ENCODE measurements around the gene TLCD3B. TPM values are rescaled to one million over a fixed set of nuclear protein-coding genes. Genes with fewer than 3 reads are reported as not detected.

Gene TLCD3B
- total RNA-seq, 1 experiment from 2014 or later = 0.90 TPM

DNA sequence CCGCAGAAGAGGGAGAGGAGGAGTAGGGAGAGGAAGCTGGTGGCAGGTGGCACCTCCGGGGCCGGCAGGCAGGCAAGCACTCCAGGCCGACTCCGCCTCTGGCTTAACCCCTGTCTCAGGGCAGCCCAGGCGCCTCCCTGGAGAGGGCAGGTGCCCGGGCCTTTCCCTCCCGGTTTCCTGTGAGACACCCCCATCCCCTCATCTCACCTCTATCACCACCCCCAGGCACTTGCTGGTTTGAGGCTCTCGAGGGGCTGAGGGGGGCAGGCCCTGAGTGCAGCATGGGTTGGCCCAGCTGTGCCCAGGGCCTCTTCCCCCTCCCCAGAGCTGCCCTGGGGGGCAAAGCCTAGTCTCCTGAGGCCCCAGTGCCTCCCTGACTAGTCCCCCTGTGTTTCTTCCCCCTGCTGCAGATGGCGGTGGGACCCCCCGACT, 26.2 kb downstream of the TLCD3B start:
- TF ChIP-seq, protein P1, sequence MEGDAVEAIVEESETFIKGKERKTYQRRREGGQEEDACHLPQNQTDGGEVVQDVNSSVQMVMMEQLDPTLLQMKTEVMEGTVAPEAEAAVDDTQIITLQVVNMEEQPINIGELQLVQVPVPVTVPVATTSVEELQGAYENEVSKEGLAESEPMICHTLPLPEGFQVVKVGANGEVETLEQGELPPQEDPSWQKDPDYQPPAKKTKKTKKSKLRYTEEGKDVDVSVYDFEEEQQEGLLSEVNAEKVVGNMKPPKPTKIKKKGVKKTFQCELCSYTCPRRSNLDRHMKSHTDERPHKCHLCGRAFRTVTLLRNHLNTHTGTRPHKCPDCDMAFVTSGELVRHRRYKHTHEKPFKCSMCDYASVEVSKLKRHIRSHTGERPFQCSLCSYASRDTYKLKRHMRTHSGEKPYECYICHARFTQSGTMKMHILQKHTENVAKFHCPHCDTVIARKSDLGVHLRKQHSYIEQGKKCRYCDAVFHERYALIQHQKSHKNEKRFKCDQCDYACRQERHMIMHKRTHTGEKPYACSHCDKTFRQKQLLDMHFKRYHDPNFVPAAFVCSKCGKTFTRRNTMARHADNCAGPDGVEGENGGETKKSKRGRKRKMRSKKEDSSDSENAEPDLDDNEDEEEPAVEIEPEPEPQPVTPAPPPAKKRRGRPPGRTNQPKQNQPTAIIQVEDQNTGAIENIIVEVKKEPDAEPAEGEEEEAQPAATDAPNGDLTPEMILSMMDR (IDR thresholded peaks at IDR 0.05; ENCODE audit: unreplicated experiment) = no peak
- CTCF ChIA-PET = interaction anchor here (0.6 to 1.6 kb wide), 4 partner anchors 23 to 79 kb away, joined by 3 to 12 read pairs (median 4); partner anchors contain the start of gene KCTD13
- Mint-ChIP-seq H3K36me3 (ENCODE audit: insufficient read depth, unreplicated experiment) (peaks cover 48% of the 10 kb centered on the region), H3K9me3 (ENCODE audit: low read depth, unreplicated experiment) (no peaks in the 10 kb centered on the region), H3K4me1 (ENCODE audit: low read depth, unreplicated experiment) (peaks cover 6% of the 10 kb centered on the region), H3K27me3 (ENCODE audit: unreplicated experiment) (peaks cover under 1% of the 10 kb centered on the region), H3K27ac (ENCODE audit: unreplicated experiment) (peak overlapping the region; percentile 59), H3K4me3 (ENCODE audit: low read depth, unreplicated experiment) (no peak overlapping the region)
- intact Hi-C loops (cut with micrococcal nuclease; ENCODE audit: unreplicated experiment) = loop anchor here (2.0 to 5.0 kb wide), 3 partner anchors 106 to 183 kb away; partner anchors contain the start of genes CDIPT, MVP and SEZ6L2
- DNase-seq = no peak
- no TSS peak for BruUV-seq (replicated peaks)

DNA sequence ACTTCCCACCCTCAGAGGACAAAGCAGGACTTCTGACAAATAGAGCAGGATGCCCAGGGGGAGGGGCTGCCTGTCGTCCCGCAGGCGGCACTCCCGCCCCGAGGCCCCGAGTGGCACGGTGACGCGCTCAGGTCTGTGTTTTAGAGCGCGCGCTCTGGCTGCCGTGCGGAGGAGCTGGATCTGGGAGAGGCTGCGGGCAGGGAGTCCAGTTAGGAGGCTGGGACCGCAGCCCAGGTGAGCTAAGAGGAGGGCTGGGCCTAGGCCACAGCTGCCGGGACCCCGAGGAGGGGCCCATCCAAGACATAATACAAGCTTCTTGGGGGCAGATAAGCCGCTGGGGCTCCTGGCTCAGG, 26.7 kb downstream of the TLCD3B start:
- H3K4me3 Mint-ChIP-seq (ENCODE audit: low read depth, unreplicated experiment) = no peak overlapping the region
- H3K9me3 Mint-ChIP-seq (ENCODE audit: low read depth, unreplicated experiment) = no peaks in the 10 kb centered on the region

DNA sequence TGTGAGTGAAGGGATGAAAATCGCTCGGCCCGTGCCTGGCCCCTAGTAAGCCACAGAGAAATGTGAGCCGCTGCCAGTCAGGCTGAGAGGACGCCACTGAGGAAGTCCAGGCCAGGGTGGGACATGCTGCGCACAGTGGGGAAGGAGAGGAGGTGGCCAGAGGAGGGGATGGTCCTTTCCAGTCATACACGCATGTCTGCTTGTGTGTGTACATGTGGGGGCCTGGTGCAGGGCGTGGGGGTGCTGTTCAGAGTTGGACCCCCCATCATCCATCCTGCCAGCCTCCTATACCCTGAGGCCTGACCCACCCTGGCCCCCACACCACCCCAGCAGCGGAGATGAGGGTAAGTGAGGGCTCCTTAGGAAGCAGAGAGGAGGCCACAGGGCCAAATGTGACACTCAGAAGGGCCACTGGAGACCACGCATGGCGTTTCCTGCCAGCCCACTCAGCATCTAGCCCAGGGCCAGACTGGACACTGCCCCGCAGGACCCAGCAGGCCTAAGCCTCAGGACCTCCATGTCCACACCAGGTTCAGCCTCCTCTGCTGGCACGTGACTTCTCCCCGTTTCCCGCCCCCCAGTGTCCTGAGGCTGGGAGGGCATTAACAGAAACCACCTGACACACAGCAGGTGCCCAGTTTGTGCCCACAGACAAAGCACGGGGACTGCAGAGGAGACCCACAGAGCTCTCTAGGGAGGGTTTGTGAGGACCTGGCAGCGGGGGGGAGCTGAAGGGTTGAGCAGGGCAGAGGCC, 27.2 kb downstream of the TLCD3B start:
- peak overlapping the region; percentile 59 for H3K27ac Mint-ChIP-seq (ENCODE audit: unreplicated experiment)

More for the DNA sequence above, 26.7 kb downstream of the TLCD3B start:
- no peak for DNase-seq
- TF ChIP-seq, protein P1 (IDR thresholded peaks at IDR 0.05; ENCODE audit: unreplicated experiment) = no peak
- peaks cover 45% of the 10 kb centered on the region for H3K36me3 Mint-ChIP-seq (ENCODE audit: insufficient read depth, unreplicated experiment)
- peaks cover 6% of the 10 kb centered on the region for H3K4me1 Mint-ChIP-seq (ENCODE audit: low read depth, unreplicated experiment)
- intact Hi-C loops (cut with micrococcal nuclease; ENCODE audit: unreplicated experiment) = loop anchor here (2.0 kb wide), 1 partner anchor 106 kb away; the partner anchor contains the start of gene SEZ6L2
- H3K27me3 Mint-ChIP-seq (ENCODE audit: unreplicated experiment) = no peaks in the 10 kb centered on the region
- H3K27ac Mint-ChIP-seq (ENCODE audit: unreplicated experiment) = peak overlapping the region; percentile 59
- no TSS peak for BruUV-seq (replicated peaks)
- CTCF ChIA-PET = interaction anchor here (0.6 kb wide), 1 partner anchor 23 kb away, joined by 12 read pairs; no protein-coding TSS in a partner anchor

DNA sequence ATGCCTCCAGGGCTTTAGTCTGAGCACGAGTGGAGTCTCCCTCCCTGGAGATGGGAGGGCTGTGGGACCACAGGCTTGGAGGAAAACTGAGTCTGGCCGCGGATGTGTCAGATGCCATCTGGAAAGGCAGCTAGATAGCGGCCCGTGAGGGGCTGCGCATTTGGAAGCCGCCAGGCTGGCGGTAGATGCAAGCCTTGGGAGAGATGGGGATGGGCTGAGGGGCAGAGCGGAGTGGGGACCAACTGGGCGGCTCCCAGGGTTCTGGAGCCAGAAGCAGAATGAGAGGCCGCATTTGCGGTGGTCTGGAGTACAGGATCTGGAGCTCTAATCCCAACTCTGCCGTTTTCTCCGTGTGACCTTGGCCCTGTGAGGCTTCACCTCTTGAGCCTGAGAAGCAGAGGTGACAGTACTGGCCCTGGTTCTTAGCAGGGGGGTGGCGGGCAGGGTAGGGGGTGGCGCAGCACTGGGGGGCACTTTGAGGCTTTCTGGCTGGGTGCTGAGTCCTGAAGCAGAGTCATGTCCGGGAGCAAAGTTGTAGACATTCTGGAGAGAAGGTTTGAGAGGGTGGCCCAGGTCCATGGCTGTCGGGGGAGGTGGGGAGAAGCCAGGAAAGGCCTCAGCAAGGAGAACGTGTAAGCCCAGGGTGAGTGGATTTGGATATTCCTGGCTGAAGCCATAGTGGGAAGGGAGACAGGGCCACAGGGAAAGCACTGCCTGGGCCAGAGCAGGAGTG, 28.3 kb downstream of the TLCD3B start:
- Mint-ChIP-seq H3K36me3 (ENCODE audit: insufficient read depth, unreplicated experiment) (peaks cover 37% of the 10 kb centered on the region), H3K27ac (ENCODE audit: unreplicated experiment) (peak overlapping the region; percentile 42), H3K4me1 (ENCODE audit: low read depth, unreplicated experiment) (peaks cover 6% of the 10 kb centered on the region), H3K4me3 (ENCODE audit: low read depth, unreplicated experiment) (no peak overlapping the region), H3K9me3 (ENCODE audit: low read depth, unreplicated experiment) (no peaks in the 10 kb centered on the region), H3K27me3 (ENCODE audit: unreplicated experiment) (no peaks in the 10 kb centered on the region)
- no peak for DNase-seq
- CTCF ChIA-PET = no interaction called here
- intact Hi-C loops (cut with micrococcal nuclease; ENCODE audit: unreplicated experiment) = no loop called here
- TF ChIP-seq, protein P1 (IDR thresholded peaks at IDR 0.05; ENCODE audit: unreplicated experiment) = no peak
- BruUV-seq (replicated peaks) = no TSS peak

More for the DNA sequence above, 27.2 kb downstream of the TLCD3B start:
- intact Hi-C loops (cut with micrococcal nuclease; ENCODE audit: unreplicated experiment) = loop anchor here (2.0 kb wide), 1 partner anchor 105 kb away; the partner anchor contains the start of gene SEZ6L2
- DNase-seq = no peak
- TF ChIP-seq, protein P1 (IDR thresholded peaks at IDR 0.05; ENCODE audit: unreplicated experiment) = no peak
- Mint-ChIP-seq H3K9me3 (ENCODE audit: low read depth, unreplicated experiment) (no peaks in the 10 kb centered on the region), H3K36me3 (ENCODE audit: insufficient read depth, unreplicated experiment) (peaks cover 40% of the 10 kb centered on the region), H3K27me3 (ENCODE audit: unreplicated experiment) (no peaks in the 10 kb centered on the region), H3K4me1 (ENCODE audit: low read depth, unreplicated experiment) (peaks cover 6% of the 10 kb centered on the region), H3K4me3 (ENCODE audit: low read depth, unreplicated experiment) (no peak overlapping the region)
- BruUV-seq (replicated peaks) = no TSS peak
- CTCF ChIA-PET = interaction anchor here (0.6 kb wide), 1 partner anchor 22 kb away, joined by 12 read pairs; no protein-coding TSS in a partner anchor

Measured in Calu3 (cell line).